Measurements from ENCODE around the gene GULP1.

GRCh38 chr2:188527141-188527540 lies 235.5 kb downstream of the GULP1 start:
- TF ChIP-seq, protein P1, sequence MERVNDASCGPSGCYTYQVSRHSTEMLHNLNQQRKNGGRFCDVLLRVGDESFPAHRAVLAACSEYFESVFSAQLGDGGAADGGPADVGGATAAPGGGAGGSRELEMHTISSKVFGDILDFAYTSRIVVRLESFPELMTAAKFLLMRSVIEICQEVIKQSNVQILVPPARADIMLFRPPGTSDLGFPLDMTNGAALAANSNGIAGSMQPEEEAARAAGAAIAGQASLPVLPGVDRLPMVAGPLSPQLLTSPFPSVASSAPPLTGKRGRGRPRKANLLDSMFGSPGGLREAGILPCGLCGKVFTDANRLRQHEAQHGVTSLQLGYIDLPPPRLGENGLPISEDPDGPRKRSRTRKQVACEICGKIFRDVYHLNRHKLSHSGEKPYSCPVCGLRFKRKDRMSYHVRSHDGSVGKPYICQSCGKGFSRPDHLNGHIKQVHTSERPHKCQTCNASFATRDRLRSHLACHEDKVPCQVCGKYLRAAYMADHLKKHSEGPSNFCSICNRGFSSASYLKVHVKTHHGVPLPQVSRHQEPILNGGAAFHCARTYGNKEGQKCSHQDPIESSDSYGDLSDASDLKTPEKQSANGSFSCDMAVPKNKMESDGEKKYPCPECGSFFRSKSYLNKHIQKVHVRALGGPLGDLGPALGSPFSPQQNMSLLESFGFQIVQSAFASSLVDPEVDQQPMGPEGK (CRISPR knock-in tag; IDR thresholded peaks at IDR 0.05; ENCODE audit: borderline replicate concordance): no peak
- TF ChIP-seq ARNTL (CRISPR knock-in tag; IDR thresholded peaks at IDR 0.05; ENCODE audit: borderline replicate concordance, low read depth) (no peak), ZFP30 (CRISPR knock-in tag; IDR thresholded peaks at IDR 0.05) (no peak), ZFP3 (CRISPR knock-in tag; IDR thresholded peaks at IDR 0.05) (no peak), ZNF565 (CRISPR knock-in tag; conservative IDR thresholded peaks at IDR 0.05; ENCODE audit: low read depth) (no peak), RARB (CRISPR knock-in tag; IDR thresholded peaks at IDR 0.05) (no peak), BACH2 (CRISPR knock-in tag; IDR thresholded peaks at IDR 0.05; ENCODE audit: borderline replicate concordance) (no peak), SNAI2 (CRISPR knock-in tag; IDR thresholded peaks at IDR 0.05) (no peak), CSRNP3 (CRISPR knock-in tag; IDR thresholded peaks at IDR 0.05) (no peak), ZNF70 (CRISPR knock-in tag; IDR thresholded peaks at IDR 0.05) (no peak), GLIS3 (CRISPR knock-in tag; IDR thresholded peaks at IDR 0.05) (no peak), ESRRG (CRISPR knock-in tag; IDR thresholded peaks at IDR 0.05) (no peak)
- TF ChIP-seq, protein P2, sequence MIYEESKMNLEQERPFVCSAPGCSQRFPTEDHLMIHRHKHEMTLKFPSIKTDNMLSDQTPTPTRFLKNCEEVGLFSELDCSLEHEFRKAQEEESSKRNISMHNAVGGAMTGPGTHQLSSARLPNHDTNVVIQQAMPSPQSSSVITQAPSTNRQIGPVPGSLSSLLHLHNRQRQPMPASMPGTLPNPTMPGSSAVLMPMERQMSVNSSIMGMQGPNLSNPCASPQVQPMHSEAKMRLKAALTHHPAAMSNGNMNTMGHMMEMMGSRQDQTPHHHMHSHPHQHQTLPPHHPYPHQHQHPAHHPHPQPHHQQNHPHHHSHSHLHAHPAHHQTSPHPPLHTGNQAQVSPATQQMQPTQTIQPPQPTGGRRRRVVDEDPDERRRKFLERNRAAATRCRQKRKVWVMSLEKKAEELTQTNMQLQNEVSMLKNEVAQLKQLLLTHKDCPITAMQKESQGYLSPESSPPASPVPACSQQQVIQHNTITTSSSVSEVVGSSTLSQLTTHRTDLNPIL (CRISPR knock-in tag; IDR thresholded peaks at IDR 0.05; ENCODE audit: low read depth): no peak
